Endodermal cell (in vitro differentiated cells): Measurements from ENCODE around the gene MIER2. TPM values are rescaled to one million over a fixed set of nuclear protein-coding genes. Genes with fewer than 3 reads are reported as not detected.
"Not testable (repeated sequence)": the region's sequence is repeated elsewhere in the genome, so short reads cannot be mapped to it uniquely, and the experiment has no call there.

Experiments used
- DNase-seq: peaks from one replicate; pipeline ENCODE4 v3.0.0-alpha.2; 2017
- H3K27ac ChIP-seq: 2 replicates; pipeline ENCODE4 v1.5.1; 2013; ENCODE audit warnings: mild to moderate bottlenecking, low read depth, low read length, moderate library complexity
- H3K27me3 ChIP-seq: 2 replicates; pipeline ENCODE4 v1.6.1; 2013; ENCODE audit warnings: mild to moderate bottlenecking, low read length, moderate library complexity; ENCODE audit not compliant: insufficient read depth, control insufficient read depth, poor library complexity, severe bottlenecking
- H3K36me3 ChIP-seq: 2 replicates; pipeline ENCODE4 v1.7.0; 2013; ENCODE audit warnings: mild to moderate bottlenecking, low read length, moderate library complexity; ENCODE audit not compliant: control insufficient read depth, insufficient read depth
- H3K4me1 ChIP-seq: one replicate; pipeline ENCODE4 v1.7.0; 2013; ENCODE audit warnings: low read length; ENCODE audit not compliant: control insufficient read depth, insufficient read depth
- H3K4me3 ChIP-seq: 2 replicates; pipeline ENCODE4 v1.5.1; 2013; ENCODE audit warnings: mild to moderate bottlenecking, low read length, moderate library complexity
- H3K9ac ChIP-seq: 2 replicates; pipeline ENCODE4 v1.6.1; 2013; ENCODE audit warnings: mild to moderate bottlenecking, low read length, moderate library complexity; ENCODE audit not compliant: poor library complexity, severe bottlenecking; ENCODE audit errors: extremely low read depth
- H3K9me3 ChIP-seq: 2 replicates; pipeline ENCODE4 v1.6.1; 2013; ENCODE audit warnings: mild to moderate bottlenecking, low read length, moderate library complexity; ENCODE audit not compliant: control insufficient read depth
- H3K27ac Mint-ChIP-seq: 2 replicates; pipeline ENCODE4 v1.8.0; 2020; ENCODE audit warnings: mixed read lengths
- H3K27me3 Mint-ChIP-seq: 2 replicates; pipeline ENCODE4 v1.8.0; 2021; ENCODE audit warnings: mild to moderate bottlenecking, mixed read lengths; ENCODE audit not compliant: insufficient read depth
- H3K36me3 Mint-ChIP-seq: 2 replicates; pipeline ENCODE4 v1.8.0; 2020; ENCODE audit warnings: low read depth, mixed read lengths
- H3K4me1 Mint-ChIP-seq: 2 replicates; pipeline ENCODE4 v1.8.0; 2020; ENCODE audit warnings: mixed read lengths
- H3K4me3 Mint-ChIP-seq: 2 replicates; pipeline ENCODE4 v1.8.0; 2020; ENCODE audit warnings: mild to moderate bottlenecking, moderate library complexity, mixed read lengths
- H3K9me3 Mint-ChIP-seq: 2 replicates; pipeline ENCODE4 v1.8.0; 2020; ENCODE audit warnings: mild to moderate bottlenecking, mixed read lengths
- CTCF ChIP-seq: fragments of 200-600 bp; sonication (generic); conservative IDR thresholded peaks from 2 replicates; pipeline ENCODE4 v1.5.0; 2021; ENCODE audit warnings: antibody characterized with exemption, mild to moderate bottlenecking
- WGBS, 2 experiments: methylation state at CpG; one replicate each; pipeline versions ENCODE4 v1.1.5 to v1.1.7; 2013; ENCODE audit warnings: missing lambda C conversion rate in 2 of 2, mixed read lengths in 1 of 2; ENCODE audit not compliant: insufficient coverage in 1 of 2, insufficient read length in 1 of 2; 5-methylcytosine and 5-hydroxymethylcytosine counted together
- total RNA-seq, 2 donors: library from RNA; stranded (reverse); fragmentation: NEBNext Ultra II Directional in 1 of 2; extraction: Animal tissue kit (Norgen Biotek cat#: 25700) in 1 of 2; gene quantifications; 2 replicates in 1 of 2; 3 replicates in 1 of 2; pipeline ENCODE4 v1.2.1, GENCODE V29; 2021

MIER2 gene
- total RNA-seq, 2 donors from 2014 or later, result 50.5 to 51.3 TPM

GRCh38 chr19:275000-275399 lies 69.6 kb downstream of the MIER2 start:
- H3K27ac ChIP-seq, result no peak overlapping the region
- no peak overlapping the region for H3K9ac ChIP-seq
- 91 to 95% methylated on average over 9 of the region's 9 CpGs for WGBS, 2 experiments
- TF ChIP-seq CTCF, result no peak
- DNase-seq, result no peak
- Mint-ChIP-seq H3K9me3 (no peaks in the 10 kb centered on the region), H3K36me3 (peaks cover 9% of the 10 kb centered on the region), H3K27me3 (peaks cover 2% of the 10 kb centered on the region), H3K4me3 (no peak overlapping the region), H3K27ac (no peak overlapping the region), H3K4me1 (peaks cover 3% of the 10 kb centered on the region)
- H3K36me3 ChIP-seq, result no peaks in the 10 kb centered on the region
- no peaks in the 10 kb centered on the region for H3K4me1 ChIP-seq
- H3K27me3 ChIP-seq, result no peaks in the 10 kb centered on the region
- H3K4me3 ChIP-seq, result no peak overlapping the region
- no peaks in the 10 kb centered on the region for H3K9me3 ChIP-seq

- Histone ChIP-seq H3K27ac (no peak overlapping the region), H3K36me3 (no peaks in the 10 kb centered on the region), H3K4me3 (no peak overlapping the region), H3K4me1 (no peaks in the 10 kb centered on the region), H3K9ac (no peak overlapping the region), H3K27me3 (peaks cover 4% of the 10 kb centered on the region), H3K9me3 (no peaks in the 10 kb centered on the region)
- H3K27ac Mint-ChIP-seq, result no peak overlapping the region
- H3K9me3 Mint-ChIP-seq, result no peaks in the 10 kb centered on the region
- peaks cover 3% of the 10 kb centered on the region for H3K4me1 Mint-ChIP-seq
- no peak for DNase-seq
- peaks cover 10% of the 10 kb centered on the region for H3K27me3 Mint-ChIP-seq
- TF ChIP-seq CTCF, result no peak
- no peak overlapping the region for H3K4me3 Mint-ChIP-seq
- 89 to 90% methylated on average over 6 of the region's 6 CpGs for WGBS, 2 experiments
- H3K36me3 Mint-ChIP-seq, result no peaks in the 10 kb centered on the region
These were observed 71.2 kb downstream of the MIER2 start for GRCh38 chr19:273393-273792.

GRCh38 chr19:271856-272255 lies 72.7 kb downstream of the MIER2 start:
- Mint-ChIP-seq H3K36me3 (no peaks in the 10 kb centered on the region), H3K27ac (no peak overlapping the region), H3K4me3 (no peak overlapping the region), H3K9me3 (no peaks in the 10 kb centered on the region), H3K4me1 (peaks cover 3% of the 10 kb centered on the region), H3K27me3 (peaks cover 24% of the 10 kb centered on the region)
- Histone ChIP-seq H3K4me1 (no peaks in the 10 kb centered on the region), H3K9ac (no peak overlapping the region), H3K36me3 (no peaks in the 10 kb centered on the region), H3K27me3 (peaks cover 19% of the 10 kb centered on the region), H3K4me3 (no peak overlapping the region), H3K9me3 (no peaks in the 10 kb centered on the region), H3K27ac (no peak overlapping the region)
- 80 to 88% methylated on average over 6 of the region's 6 CpGs for whole genome bisulfite sequencing, 2 experiments
- DNase-seq, result no peak
- no peak for TF ChIP-seq CTCF

GRCh38 chr19:270766-271318 lies 73.8 kb downstream of the MIER2 start:
- not testable (repeated sequence) for H3K4me3 Mint-ChIP-seq, H3K27ac ChIP-seq, H3K27ac Mint-ChIP-seq, H3K9me3 Mint-ChIP-seq, H3K4me1 Mint-ChIP-seq, H3K4me3 ChIP-seq, H3K9ac ChIP-seq, H3K36me3 ChIP-seq, H3K9me3 ChIP-seq, H3K4me1 ChIP-seq, H3K36me3 Mint-ChIP-seq, DNase-seq
- 92 to 93% methylated on average over 5 to 9 of the region's 12 CpGs for WGBS, 2 experiments
- H3K27me3 Mint-ChIP-seq, result peaks cover 34% of the 10 kb centered on the region
- H3K27me3 ChIP-seq, result peaks cover 29% of the 10 kb centered on the region
